NCI-H82 treated with DMSO at 0.1 percent for 48 hours (cell line): ENCODE measurements around the gene MUC5AC.
"Not testable (repeated sequence)": the region's sequence is repeated elsewhere in the genome, so short reads cannot be mapped to it uniquely, and the experiment has no call there.

ENCODE experiments used
- DNase-seq: peaks from one replicate; lab custom pipeline; 2025; ENCODE audit not compliant: unreplicated experiment; lab: John Stamatoyannopoulos, UW

Gene MUC5AC

DNA sequence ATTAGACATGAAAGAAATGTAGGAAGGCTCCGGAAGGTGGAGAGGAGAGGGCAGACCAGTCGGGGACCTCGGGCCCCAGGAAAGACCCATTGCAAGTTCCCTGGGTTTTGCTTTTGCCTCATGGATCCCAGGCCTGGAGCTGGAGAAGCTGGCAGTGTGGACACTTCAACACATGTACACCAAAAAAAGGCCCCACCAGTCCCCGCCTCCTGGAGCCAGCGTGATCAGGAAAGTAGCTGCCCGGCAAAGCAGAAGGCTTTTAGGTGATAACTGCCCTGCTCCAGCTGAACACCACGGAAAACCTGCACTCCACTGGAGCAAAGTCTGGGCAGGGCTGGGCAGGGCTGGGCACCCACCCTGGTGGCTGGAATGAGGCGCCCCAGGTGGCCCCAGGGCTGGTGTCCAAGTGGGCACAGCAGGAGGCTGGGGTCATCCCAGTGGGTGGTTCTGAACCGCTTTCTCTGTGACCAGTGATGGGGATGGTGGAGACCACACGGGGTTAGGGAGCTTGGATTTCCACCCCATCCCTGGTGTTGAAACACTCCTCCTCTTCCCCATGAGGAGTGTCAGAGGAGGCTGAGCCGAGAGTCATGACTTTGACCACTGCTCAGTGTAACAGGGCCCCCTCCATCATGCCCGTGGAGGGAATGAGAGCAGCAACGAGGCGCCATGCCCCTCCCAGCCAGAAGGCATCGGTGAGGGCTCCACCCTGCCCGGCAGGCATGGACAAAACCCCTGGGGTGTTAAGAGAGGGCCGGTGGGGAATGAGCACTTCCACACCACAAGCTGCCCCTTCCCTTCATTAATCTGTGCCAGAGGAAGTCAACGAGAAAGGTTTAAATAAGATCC, 16.9 kb upstream of the MUC5AC start:
- no peak for DNase-seq

DNA sequence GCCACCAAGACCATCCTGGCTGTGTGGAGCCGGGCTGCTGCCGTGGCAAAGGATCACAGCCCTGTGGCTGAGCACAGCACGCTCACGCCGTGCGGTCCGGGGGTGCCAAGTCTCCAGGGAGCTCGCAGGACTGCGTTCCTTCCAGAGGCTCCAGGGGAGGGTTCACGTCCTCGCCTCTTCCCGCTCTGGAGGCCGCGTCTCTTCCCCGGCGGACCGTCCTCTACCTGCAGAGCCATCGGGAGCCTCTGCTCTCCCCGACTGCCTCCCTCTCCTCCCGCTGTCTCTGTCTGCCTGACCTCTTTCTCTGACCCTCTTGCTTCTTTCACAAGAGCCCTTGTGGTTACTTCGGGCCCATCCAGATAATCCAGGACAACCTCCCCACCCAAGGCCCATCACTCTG, 11.4 kb upstream of the MUC5AC start:
- no peak for DNase-seq

- no peak for DNase-seq
These were observed 10.0 kb upstream of the MUC5AC start for GRCh38 chr11:1147792-1148191.

- DNase-seq: no peak
These were observed 9.0 kb upstream of the MUC5AC start for GRCh38 chr11:1148752-1149180.

- DNase-seq: no peak
These were observed 8.2 kb upstream of the MUC5AC start for GRCh38 chr11:1149545-1149944.

- DNase-seq: no peak
These were observed 7.6 kb upstream of the MUC5AC start for GRCh38 chr11:1150116-1150515.

- no peak for DNase-seq
These were observed 6.9 kb upstream of the MUC5AC start for GRCh38 chr11:1150769-1151365.

GRCh38 chr11:1151366-1152315, 6.1 kb upstream of the MUC5AC start:
- no peak for DNase-seq

DNA sequence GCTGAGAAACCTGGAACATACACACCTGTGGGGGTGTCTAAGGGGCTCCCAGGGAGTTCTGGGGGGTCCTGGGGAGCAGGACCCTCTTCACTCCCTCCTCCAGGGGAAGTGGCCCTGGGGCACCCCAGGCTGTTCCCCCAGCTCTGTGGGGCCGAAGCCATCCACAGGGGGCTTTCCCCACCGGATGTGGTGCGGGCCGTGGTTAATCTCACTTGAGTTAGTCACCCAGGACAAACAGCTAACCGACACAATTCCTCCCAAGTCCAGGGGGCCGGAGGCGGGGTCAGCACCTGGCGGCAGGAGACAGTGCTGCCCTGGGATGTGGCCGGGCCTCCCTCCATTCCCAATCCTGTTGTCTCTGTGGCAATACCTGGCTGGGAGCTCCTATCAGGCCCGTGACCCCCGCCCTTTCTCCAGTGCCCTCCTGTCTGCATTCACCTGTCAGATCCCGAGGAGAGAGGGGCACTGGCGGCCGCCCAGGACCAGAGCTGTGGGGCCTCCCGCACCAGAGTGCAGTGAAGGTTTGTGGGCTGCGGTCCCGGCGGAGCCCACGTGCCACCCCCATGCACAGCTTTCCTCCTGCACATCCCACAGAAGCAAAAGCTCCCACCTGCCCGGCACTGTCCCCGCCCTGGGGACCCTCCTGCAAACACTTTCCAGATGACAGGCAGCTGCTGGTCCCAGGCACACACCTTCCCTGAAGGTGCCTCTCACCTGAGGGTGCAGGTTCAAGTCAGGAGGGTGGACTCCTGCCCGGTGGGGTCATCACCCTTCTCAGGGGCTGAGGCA, 5.2 kb upstream of the MUC5AC start:
- DNase-seq: no peak

GRCh38 chr11:1153105-1153950, 4.4 kb upstream of the MUC5AC start:
- DNase-seq: no peak

- DNase-seq: no peak
These were observed 3.7 kb upstream of the MUC5AC start for GRCh38 chr11:1153951-1154493.

DNA sequence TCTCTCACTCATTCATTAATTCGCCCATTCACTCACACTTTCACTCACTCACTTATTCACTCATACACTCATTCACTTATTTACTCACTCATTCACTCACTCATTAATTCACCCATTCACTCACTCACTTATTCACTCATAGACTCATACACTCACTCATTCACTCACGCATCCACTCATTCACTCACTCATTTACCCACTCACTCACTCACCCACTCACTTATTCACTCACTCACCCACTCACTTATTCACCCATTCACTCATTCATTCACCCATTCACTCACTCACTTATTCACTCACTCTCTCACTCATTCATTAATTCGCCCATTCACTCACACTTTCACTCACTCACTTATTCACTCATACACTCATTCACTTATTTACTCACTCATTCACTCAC, 3.1 kb upstream of the MUC5AC start:
- DNase-seq: not testable (repeated sequence)

DNA sequence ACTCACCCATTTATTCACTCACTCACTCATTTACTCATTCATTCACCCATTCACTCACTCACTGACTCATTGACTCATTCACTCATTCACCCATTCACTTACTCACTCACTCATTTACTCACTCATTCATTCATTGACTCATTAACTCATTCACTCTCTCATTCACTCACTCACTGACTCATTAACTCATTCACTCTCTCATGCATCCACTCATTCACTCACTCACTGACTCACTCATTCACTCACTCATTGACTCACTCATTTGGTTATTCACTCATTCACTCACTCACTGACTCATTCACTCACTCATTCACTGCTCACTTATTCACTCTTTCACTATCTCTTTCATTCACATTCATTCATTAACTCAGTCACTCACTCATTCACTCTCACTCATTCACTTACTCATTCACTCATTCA, 2.5 kb upstream of the MUC5AC start:
- DNase-seq: no peak

- no peak for DNase-seq
These were observed 1.0 kb upstream of the MUC5AC start for GRCh38 chr11:1156506-1157340.

GRCh38 chr11:1157341-1157644, 460 bp upstream of the MUC5AC start:
- no peak for DNase-seq

GRCh38 chr11:1158681-1159487, 1.1 kb downstream of the MUC5AC start:
- no peak for DNase-seq

DNA sequence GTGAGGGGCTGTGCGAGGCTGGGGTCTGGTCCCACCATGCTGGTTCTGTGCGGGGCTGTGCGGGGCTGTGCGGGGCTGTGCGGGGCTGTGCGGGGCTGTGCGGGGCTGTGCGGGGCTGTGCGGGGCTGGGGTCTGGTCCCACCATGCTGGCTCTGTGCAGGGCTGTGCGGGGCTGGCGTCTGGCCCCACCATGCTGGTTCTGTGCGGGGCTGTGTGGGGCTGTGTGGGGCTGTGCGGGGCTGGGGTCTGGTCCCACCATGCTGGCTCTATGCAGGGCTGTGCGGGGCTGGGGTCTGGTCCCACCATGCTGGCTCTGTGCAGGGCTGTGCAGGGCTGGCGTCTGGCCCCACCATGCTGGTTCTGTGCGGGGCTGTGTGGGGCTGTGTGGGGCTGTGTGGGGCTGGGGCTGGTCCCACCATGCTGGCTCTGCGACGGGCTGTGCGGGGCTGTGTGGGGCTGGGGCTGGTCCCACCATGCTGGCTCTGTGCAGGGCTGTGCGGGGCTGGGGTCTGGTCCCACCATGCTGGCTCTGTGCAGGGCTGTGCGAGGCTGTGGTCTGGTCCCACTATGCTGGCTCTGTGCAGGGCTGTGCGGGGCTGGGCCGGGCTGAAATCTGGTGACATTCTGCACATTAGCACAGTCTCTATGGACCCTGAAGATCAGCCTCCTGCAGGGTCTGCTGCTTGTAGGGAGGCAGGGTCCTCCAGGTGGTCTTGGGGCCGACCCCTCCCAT, 1.9 kb downstream of the MUC5AC start:
- DNase-seq: not testable (repeated sequence)
